ENCODE measurements around the gene UPK3BL1.
"Not testable (repeated sequence)": the region's sequence is repeated elsewhere in the genome, so short reads cannot be mapped to it uniquely, and the experiment has no call there.

The UPK3BL1 gene, protein sequence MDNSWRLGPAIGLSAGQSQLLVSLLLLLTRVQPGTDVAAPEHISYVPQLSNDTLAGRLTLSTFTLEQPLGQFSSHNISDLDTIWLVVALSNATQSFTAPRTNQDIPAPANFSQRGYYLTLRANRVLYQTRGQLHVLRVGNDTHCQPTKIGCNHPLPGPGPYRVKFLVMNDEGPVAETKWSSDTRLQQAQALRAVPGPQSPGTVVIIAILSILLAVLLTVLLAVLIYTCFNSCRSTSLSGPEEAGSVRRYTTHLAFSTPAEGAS

DNA sequence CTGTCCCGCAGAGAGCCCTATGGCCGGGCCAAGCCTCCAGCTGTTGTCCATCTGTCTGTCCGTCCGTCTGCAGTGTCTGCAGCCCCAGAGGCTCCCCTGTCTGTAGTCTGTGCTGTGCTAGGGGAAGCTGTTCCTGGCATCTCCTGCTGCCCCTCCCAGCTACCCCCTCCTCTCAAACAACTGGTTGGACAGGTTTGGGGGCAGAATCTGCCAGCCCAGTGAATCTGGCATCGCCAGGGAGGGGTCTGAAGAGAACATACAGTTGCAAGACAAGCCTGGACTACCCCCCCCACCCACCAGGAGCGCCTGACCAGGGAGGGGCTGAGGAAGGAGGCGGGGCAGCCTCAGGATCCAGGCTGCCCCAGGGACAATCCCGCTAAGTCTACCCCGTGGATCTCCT, at the start of gene UPK3BL1:
Gene UPK3BL1 (minus strand): TSS at position 101 of the 400 bp plus-strand sequence. CDS start 50 bp downstream, at position 51.
- not testable (repeated sequence) for H3K27ac ChIP-seq

DNA sequence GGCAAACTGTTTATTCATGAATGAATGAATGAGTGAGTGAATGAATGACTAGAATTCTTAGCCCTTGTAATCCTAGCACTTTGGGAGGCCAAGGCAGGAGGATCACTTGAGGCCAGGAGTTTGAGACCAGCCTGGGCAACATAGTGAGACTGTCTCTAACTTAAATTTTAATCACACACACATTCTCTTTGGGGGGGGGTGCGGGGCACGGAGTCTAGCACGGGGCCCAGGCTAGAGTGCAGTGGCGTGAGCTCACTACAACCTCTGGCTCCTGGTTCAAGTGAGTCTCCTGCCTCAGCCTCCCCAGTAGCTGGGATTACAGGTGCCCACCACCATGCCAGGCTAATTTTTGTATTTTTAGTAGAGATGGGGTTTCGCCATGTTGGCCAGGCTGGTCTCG, 48.0 kb upstream of the UPK3BL1 start:
- H3K27ac ChIP-seq: not testable (repeated sequence)

DNA sequence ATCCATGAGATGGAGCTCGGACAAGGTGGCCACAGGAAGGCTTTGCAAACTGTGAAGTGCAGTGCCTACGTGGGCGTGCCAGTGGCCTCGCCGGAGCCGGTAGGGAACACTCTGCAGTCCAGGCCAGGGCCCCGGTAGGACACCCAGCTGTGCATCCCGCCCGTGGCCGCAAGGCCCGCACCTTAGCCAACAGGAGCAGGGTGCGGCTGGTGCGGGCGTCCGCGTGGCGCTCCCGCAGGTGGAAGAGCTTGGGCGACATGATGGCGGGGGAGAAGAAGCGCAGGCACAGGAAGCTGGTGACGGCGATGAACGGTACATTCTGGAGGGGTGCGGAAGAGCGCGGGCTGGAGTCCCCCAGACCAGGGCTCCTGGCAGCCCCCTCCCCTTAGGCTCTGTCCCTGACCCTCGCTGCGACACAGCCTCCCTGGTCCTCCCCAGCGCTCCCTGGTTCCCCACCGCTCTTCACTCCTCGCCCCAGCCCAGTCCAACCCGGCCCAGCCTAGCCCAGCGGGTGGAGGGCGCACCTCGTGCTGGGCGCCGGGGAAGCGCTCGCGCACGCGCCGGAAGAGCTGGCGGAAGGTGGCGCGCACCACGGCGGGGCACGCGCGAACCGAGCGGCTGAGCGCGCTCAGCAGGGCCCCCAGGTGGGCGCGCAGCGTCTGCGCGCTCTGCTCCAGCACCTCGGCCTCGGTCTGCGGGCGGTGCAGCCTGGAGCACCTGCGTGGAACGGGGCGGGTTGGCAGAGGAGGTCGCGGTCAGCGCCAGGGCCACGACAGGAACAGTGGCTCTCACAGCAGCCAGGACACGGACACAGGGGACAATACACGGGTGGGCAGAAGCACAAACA, 47.1 kb upstream of the UPK3BL1 start:
- not testable (repeated sequence) for H3K27ac ChIP-seq

DNA sequence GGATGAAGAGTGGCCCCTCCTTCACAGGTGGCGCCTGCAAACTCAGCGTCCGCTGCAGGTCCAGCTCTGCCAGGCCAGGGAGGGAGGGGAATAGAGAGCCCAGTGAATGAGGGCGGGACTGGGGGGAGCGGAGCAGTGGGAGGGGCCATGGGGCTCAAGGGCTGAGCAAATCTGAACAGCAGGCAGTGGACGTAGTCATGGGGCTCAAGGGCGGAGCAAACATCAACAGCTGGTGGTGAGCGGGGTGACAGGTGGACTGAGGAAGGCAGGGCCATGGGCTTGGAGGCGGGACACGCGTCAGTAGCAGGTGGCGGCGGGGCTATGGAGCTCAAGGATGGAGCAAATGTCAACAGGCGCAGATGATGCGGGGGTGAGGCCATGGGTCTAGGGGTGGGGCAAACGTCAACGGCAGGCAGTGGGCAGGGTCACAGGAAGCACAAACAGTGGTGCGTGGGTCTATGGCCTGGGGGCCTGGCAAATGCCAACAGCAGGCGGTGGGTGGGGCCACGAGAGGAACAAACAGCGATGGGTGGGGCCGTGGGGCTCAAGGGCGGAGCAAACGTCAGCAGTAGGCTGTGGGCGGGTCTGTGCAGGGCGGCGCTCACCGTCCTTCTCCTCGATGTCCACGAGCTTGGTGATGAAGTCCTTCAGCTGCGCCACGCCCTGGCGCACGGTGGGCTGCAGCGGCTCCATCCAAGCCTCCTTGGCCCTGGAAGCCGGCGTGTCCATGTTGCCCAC, 45.9 kb upstream of the UPK3BL1 start:
- H3K27ac ChIP-seq: not testable (repeated sequence)

DNA sequence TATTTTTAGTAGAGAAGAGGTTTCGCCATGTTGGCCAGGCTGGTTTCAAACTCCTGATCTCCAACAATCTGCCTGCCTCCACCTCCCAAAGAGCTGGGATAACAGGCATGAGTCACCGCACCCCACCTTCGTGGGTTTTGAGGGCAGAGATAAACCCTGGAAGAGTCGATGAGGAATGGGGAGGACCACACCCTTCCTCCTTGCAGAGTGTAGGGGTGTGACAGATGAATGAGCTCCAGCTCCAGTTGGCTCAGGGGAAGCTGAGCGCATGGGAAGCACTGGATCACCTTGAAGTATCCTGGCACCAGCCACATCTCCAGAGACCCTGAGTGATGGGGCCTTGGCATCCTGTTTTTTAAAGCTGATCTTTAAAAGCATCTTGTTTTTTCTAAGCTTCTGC, 40.0 kb upstream of the UPK3BL1 start:
- H3K27ac ChIP-seq: not testable (repeated sequence)

DNA sequence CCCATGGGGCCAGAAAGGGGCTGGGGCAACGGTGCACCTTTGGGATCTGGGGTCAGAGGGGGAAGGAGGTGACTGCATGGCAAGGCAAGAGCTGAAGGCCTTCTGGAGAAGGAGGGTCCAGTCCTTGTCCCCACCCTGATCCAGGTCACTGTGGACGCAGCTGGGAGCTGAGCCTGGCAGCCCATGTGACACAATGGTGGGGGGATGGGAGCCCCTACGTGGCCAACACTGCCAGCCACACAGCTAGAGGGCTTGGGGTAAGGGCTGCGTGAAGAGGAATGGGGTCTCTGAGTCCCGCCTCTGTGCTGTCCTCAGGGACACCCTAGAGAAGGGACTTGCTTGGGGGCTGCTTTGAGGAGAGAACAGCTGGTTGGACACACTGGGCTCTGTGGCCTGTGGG, 38.2 kb upstream of the UPK3BL1 start:
- not testable (repeated sequence) for H3K27ac ChIP-seq

DNA sequence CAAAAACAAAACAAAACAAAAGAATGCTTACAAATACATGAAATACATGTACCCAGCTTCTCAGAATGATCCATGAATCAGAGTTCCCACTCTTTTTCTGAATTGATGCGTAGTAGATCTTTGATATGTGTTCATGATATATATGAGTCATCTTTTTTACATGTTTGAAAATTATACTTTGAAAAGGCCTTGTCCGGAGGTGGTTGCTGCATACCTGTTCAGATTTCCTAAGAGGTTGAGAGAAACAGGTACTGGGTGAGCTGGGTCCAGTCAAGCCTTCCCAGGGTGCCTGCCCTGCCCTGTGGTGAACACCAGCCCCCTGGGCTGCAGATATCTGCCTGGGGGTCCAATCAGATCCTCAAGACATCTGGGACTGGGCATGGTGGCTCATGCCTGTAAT, 33.0 kb upstream of the UPK3BL1 start:
- H3K27ac ChIP-seq: not testable (repeated sequence)

DNA sequence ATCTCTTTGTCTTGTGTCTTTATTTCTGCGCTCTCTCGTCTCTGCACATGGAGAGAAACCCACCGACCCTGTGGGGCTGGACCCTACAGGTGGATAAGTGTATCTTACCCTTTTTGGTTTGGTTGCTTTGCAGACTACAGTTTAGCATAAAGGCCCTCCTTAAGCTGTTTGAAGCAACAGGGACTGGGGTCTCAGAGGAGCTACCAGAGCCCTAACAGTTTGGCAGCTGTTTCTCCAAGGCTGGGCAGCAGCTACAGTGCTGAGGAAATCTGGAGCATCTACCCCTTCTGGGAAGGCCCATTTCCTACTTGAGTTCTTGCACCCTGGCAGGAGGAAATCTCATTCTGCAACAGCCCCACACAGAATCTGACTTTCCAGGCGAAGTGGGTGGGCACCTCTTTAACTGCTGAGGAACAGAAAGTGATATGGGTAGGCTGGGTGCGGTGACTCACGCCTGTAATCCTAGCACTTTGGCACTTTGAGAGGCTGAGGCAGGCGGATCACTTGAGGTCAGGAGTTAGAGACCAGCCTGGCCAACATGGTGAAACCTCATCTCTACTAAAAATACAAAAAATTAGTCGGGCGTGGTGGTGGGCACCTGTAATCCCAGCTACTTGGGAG, 31.0 kb upstream of the UPK3BL1 start:
- not testable (repeated sequence) for H3K27ac ChIP-seq

DNA sequence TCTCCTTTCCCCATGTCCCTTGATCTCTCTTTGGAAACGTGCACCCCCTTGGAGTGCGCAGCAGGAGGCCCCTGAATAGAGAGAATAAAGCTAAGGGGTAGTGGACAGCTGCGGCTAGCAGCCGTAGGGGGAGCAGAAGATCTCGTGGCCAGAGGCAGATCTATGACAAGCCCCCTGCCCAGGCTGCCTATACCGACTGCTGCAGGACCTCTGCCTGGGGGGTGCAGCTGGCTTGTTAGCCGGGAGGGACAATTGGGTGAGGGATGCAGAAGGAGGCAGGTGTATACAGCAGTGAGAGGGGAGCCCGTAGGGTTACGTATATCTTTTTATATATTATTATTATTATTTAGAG, 29.3 kb upstream of the UPK3BL1 start:
- H3K27ac ChIP-seq: not testable (repeated sequence)

DNA sequence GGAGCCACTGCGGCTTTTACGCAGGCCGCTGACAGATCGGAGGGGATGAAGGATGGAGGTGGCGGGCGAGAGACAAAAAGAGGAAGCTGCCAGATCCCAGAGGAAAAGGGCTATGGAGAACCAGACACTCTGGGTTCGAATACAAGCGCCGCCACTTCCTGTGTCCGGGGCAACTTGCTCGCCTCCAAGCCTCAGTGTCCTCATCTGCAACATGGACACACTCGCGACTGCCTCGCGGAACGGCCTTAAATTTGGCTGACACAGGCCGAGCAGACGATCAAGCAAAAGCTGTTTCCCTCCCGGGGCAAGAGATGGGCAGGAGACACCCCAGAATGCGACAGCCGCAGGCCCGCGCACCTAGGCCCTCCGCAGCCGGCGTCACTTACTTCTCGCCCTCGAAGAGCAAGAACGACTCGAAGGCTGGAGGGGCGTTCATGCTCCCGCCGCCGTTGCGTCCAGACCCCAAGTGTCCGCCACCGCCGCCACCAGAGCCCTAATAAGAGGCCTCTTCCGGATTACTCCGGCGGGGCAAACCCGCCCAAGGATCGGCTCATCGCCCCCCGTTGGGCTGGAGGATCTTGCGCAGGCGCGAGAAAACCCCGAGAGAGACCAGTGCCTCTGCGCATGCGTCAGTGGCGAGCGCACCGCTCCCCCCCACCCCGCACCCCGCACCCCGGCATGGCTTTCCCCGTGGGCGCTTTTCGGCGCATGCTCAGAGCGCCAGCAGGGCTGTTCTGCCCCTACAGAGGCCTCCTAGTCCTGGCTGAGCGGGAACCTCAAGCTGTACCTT, 28.8 kb upstream of the UPK3BL1 start, which contains the start of gene POLR2J2:
Gene POLR2J2 (minus strand): TSS at position 498 of the 790 bp plus-strand sequence. CDS start 62 bp downstream, at position 436.
- not testable (repeated sequence) for H3K27ac ChIP-seq

DNA sequence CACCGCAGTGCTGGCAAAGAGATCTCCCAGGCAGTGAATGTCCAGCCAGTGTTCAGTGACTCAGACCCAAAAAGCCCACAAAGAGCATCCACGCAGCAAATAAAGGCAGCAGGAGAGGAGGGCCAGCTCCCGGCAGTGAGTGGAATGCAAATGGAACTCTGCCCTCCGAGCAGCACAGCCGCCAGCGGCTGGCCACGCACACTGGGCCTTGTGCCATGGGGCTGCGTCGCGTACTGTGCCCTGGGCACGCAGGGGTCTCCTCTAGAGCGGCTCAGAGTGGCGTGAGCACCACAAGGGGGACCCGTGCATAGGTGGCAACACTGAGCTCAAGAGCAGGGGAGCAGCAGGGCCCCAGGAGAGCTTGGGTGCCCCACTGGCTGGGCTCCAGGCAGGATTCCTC, 24.9 kb upstream of the UPK3BL1 start:
- not testable (repeated sequence) for H3K27ac ChIP-seq

DNA sequence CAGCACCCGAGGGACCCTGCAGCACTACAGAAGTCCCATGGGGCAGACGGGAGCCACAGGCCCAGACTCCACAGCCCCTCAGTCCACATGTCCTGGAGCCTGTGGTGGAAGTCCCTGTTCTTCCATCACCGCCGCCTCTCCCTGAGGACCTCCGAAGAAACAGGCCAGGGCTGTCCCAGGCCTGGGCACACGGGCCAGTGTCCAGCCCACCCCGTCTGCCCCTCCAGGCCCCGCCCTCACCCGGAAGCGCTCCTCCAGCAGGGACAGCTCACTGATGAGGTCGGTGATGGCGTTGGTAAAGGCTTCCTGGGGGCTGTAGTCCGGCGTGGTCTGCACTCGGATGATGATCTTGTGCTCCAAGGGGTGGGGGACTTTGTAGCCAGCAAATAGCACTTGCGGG, 24.3 kb upstream of the UPK3BL1 start:
- not testable (repeated sequence) for H3K27ac ChIP-seq

DNA sequence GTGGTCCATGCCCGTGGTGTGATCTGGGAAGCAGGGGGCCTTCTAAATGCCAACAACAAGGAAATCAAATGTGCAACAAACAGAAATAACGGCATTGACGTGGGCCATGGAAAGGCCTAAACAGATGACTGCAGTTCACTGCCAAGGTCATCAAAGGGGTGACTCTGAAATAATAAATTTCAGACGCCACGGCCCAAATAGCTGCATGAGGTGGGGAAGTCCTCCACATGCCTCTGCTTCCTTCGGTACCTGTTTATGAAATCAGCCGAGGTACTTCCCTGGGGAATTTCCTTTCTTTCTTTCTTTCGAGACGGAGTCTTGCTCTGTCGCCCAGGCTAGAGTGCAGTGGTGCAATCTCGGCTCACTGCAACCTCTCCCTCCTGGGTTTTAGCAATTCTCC, 22.2 kb upstream of the UPK3BL1 start:
- not testable (repeated sequence) for H3K27ac ChIP-seq

DNA sequence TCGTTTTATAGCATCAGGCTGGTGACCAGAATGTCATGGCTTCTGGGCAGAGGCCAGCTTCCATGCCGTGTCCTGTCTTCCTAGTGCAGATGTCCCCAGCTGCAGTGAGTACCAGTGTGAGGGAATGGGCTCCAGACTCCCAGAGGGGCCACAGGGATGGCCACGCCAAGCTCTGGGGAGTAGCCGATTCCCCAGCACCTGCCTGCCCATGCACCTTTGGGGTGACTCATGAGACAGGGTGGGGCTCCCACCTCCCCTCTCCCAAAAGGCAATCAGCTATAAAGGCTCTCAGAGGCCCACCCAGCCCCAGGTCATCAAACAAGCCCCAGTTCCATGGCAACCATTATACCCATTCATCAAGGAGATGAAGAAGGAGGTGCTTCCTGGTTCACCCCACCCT, 7.3 kb upstream of the UPK3BL1 start, which contains the start of gene SPDYE2B:
Gene SPDYE2B (plus strand): TSS at position 396 of the 400 bp plus-strand sequence. CDS start 2,030 bp downstream, outside the sequence.
- H3K27ac ChIP-seq: not testable (repeated sequence)

DNA sequence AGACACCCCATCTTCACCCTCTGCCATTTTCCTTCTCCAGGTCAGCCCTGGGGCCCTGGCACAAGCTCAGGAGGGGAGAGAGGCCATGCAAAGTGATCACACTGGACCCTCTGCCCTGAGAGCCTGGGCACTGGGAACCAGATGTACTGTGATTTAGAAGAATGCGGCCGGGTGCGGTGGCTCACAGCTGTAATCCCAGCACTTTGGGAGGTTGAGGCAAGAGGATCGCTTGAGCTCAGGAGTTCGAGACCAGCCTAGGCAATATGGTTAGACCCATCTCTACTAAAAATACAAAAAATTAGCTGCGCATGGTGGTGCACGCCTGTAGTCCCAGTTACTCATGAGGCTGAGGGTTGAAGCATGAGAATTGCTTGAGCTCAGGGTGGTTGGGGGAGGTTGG, 5.2 kb upstream of the UPK3BL1 start:
- H3K27ac ChIP-seq: not testable (repeated sequence)

DNA sequence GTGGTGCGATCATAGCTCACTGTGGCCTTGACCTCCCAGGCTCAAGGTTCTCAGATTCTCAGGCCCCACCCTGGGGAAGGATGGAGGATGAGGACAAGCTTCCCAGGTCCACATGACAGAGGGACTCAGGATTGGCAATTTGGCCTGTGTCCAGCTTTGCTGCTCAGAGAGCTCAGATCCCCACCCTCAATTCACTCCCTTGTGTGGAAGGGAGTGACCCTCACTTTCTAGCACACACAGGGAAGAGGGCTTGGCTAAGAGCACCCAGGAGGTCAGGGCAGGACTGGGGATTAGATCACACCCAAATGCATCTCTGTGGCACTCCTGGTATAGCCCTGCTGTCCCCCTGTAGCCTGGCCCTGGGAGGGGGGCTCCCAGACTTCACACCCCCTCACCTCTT, 813 bp upstream of the UPK3BL1 start:
- not testable (repeated sequence) for H3K27ac ChIP-seq

DNA sequence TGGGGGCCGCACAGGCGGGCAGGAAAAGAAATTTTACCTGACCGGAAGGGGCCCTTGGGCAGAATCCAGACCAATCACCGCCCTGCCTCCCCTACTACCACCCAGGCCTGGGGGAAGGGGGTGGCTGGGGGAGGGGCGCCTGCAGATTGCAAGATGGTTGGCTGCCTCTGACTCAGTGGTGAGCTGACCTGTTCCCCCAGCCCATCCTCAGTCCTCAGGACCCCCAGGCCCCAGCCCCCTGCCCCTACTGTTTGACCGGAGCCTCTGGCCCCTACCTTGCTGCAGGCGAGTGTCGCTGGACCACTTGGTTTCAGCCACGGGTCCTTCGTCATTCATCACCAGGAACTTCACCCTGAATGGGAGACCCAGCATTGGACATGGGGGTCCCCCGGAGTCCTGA, 3.7 kb downstream of the UPK3BL1 start:
- not testable (repeated sequence) for H3K27ac ChIP-seq

DNA sequence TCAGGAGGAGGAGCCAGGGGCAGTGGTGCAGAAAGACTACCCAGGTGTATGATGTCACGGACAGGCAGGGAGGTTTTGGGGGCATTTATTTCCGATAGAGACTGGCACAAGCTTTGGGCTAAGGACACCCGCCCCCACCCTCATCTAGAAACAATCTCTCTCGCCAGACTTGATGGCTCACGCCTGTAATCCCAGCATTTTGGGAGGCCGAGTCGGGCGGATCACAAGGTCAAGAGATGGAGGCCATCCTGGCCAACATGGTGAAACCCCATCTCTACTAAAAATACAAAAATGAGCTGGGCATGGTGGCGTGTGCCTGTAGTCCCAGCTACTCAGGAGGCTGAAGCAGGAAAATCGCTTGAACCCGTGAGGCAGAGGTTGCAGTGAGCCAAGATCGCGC, 5.6 kb downstream of the UPK3BL1 start:
- not testable (repeated sequence) for H3K27ac ChIP-seq

DNA sequence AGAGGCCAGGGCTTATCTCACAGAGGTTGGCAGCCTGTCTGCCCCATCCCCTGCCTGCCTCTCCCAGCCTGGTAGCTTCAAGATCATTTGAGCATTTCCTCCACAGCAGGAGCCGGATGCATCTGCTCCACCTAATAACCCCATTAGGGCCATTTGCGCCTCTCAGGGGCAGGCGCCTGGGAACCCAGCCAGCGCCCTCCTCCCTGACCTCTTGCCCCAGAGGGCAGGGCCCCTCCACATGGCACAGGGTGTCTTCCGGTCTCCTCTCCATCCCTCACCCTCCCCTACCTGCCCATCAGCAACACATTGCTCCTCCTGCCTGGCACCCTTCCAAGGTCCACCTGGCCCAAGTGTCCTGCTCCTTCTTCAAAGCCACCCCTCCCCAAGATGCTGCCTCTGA, 7.2 kb downstream of the UPK3BL1 start:
- H3K27ac ChIP-seq: not testable (repeated sequence)

DNA sequence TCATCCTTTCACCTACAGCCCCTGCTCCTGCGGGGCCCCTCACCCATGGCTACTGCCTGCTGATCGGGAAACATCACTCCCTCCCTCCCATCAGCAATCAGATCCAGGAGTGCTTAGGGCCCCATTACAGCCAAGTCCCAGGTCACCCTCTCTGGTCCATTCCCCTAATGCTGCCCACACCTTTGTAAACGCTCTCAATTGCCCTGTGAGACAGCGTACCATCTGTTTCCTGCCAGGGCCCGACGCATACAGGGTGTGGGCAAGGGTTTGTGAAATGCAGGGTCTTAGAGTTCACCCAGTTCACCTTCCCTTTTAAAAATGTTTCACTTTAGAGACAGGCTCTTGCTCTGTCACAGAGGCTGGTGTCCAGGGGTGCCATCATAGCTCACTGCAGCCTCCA, 8.3 kb downstream of the UPK3BL1 start:
- H3K27ac ChIP-seq: not testable (repeated sequence)

DNA sequence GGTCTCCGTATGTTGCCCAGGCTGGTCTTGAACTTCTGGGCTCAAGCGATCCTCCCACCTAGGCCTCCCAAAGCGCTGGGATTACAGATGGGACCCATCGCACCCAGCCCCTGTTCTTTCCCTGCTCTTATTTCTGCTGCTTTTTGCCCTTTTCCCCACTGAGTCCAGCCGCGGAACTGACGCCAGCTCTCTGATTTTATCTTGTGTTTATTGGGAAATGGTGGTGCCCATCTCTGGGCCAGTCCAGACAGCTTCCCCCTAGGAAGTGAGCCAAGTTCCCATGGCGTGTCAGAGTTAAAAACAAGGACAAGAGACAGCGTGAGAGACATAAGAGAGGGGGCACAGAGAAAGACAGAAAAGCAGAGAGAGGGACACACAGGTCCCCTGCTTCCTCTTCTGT, 12.0 kb downstream of the UPK3BL1 start:
- H3K27ac ChIP-seq: not testable (repeated sequence)
